Skeletal muscle cell (primary cell): Measurements from ENCODE around the gene LRRC45.

Source experiments
- DNase-seq: peaks from one replicate; pipeline ENCODE4 v3.0.0-alpha.2; 2010; ENCODE audit warnings: low read depth
- H3K4me3 ChIP-seq: 2 replicates; pipeline ENCODE4 v1.5.1; 2011; ENCODE audit warnings: low read depth, mild to moderate bottlenecking, control low read depth, low read length, moderate library complexity

LRRC45 gene

GRCh38 chr17:82076018-82076784, 53.1 kb downstream of the LRRC45 start:
- no peak overlapping the region for H3K4me3 ChIP-seq

GRCh38 chr17:82076785-82077591, 53.9 kb downstream of the LRRC45 start:
- DNase-seq = no peak
- no peak overlapping the region for H3K4me3 ChIP-seq

More at GRCh38 chr17:82076018-82076784, 53.1 kb downstream of the LRRC45 start:
- DNase-seq = no peak

- peak; percentile 31 for DNase-seq
- H3K4me3 ChIP-seq = no peak overlapping the region
Observed at GRCh38 chr17:82077617-82078358, 54.7 kb downstream of the LRRC45 start.

DNA sequence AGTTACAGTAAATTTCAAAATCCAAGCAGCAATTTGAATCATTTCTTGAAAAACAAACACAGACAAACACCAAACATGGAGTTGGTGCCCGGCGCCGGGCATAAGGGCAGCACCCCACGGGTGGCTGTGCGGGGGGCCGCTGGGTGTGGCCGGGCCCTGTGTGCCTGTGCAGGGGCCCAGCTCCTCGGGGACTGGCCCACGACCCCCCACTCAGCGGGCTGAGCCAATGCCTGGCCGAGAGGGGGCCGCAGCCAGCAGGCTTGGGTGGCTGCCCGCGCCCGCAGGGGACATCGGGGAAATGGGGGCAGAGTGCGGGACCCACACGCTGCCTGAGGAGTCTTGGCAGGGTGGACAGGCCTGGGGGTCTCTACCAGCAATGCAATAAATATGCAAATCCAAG, 55.3 kb downstream of the LRRC45 start:
- DNase-seq = no peak
- no peak overlapping the region for H3K4me3 ChIP-seq

- no peak for DNase-seq
- no peak overlapping the region for H3K4me3 ChIP-seq
Observed at GRCh38 chr17:82079001-82079677, 56.0 kb downstream of the LRRC45 start.

DNA sequence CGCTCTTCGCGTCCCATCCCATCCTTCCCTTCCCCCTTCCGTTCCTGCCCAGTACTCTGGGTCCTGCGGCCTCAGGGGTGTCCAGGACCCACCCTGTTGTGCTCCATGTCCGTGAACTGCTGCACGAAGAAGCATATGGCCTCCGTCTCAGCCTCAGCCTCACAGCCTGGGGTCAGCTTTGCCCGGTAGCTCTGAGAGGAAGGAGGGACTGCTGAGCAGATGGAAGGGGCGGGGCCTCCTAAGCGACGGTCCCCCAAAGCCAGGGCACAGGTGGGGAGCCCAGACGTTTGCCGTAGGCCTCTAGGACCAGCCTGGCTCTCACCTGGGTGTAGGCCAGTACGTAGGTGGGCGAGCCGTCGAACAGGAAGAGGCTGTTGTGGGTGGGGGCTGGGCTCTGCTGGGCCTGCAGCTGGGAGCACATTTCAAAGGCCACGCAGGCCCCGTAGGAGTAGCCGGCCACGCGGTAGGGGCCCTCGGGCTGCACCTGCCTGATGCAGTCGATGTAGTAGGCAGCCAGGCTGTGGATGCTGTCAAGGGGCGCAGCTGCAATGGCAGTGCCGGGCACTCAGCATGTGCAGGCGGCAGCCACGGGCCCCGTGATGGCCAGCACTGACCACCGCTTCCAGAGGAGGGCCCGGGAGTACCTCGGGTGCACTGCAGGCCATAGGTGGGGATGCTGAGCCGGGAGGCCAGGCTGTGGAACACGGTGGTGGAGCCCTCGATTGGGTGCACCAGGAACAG, 57.1 kb downstream of the LRRC45 start:
- DNase-seq = no peak
- H3K4me3 ChIP-seq = no peak overlapping the region
